ENCODE data around the gene CHKA. TPM values are rescaled to one million over a fixed set of nuclear protein-coding genes. Genes with fewer than 3 reads are reported as not detected.

CHKA gene
- total RNA-seq, 4 donors from 2014 or later: 86.8 to 106 (median 93.1) TPM

DNA sequence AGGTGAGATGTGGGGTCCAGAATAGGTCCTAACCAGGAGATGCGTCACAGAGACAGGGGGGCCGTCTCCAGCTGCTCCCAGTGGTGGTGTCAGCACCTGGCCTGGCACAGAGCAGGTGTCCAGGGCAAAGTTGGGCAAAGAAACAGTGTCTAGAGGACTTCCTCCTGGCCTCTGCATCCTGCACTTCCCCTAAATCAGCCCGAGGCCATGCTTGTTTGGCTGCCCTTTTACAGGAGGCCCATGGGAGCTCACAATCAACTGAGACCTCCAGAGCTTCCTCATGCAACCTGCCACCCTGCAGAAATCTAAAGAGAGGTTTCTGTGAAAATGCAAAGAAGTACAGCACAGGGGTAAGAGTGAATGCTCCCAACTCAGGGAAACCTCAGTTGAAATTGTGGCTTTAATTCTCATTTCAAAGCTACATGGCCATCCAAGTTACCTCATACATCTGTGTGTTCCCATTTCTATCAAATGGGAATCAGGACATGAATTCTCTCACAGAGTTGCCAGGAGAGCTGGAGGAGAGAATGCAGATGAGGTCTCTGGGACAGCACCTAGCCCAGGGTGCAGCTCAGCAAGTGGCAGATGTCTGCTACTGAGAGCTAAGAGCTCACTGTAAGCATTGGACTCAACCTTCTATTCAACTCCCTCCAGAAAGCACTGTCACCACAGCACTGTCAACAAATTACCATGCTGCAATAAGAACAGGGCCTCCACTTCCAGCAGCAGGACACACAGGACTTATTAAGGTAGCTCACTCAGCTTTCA, 49.7 kb downstream of the CHKA start:
- Histone ChIP-seq H3K27ac (no peak overlapping the region), H3K4me3 (replicated peaks in 1 of 3) (no peak overlapping the region), H3K36me3 (peaks cover 34 to 49% of the 10 kb centered on the region in 2 donors), H3K27me3 (no peaks in the 10 kb centered on the region), H3K9me3 (no peaks in the 10 kb centered on the region), H3K4me1 (no peaks in the 10 kb centered on the region)
- TF ChIP-seq, protein P1, sequence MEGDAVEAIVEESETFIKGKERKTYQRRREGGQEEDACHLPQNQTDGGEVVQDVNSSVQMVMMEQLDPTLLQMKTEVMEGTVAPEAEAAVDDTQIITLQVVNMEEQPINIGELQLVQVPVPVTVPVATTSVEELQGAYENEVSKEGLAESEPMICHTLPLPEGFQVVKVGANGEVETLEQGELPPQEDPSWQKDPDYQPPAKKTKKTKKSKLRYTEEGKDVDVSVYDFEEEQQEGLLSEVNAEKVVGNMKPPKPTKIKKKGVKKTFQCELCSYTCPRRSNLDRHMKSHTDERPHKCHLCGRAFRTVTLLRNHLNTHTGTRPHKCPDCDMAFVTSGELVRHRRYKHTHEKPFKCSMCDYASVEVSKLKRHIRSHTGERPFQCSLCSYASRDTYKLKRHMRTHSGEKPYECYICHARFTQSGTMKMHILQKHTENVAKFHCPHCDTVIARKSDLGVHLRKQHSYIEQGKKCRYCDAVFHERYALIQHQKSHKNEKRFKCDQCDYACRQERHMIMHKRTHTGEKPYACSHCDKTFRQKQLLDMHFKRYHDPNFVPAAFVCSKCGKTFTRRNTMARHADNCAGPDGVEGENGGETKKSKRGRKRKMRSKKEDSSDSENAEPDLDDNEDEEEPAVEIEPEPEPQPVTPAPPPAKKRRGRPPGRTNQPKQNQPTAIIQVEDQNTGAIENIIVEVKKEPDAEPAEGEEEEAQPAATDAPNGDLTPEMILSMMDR (IDR thresholded peaks at IDR 0.05): no peak
- no peak for TF ChIP-seq POLR2A (IDR thresholded peaks at IDR 0.05)
- WGBS, 2 donors: 73 to 94% methylated on average over 3 of the region's 3 CpGs
- DNase-seq: no peak
- intact Hi-C loops (cut with DNase I): no loop called here

DNA sequence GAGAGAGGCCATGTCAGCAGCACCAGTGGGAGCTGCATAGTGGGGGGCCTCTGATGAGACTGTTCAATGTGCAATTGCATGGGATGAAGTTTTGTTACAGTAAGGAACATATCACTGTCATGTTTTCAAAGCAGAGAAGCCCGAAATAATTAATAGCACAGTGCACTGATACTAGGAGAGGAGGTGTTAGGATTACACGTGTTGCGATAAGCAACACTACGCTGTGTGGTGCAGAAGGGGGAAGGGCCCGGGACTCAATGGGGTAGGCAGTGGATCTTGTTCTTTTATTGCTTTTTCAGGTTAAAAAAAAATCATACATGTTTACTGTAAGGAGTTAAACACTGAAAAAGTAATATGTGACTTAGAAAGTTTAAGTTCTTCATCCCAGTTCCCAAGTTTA, 53.2 kb downstream of the CHKA start:
- intact Hi-C loops (cut with DNase I): no loop called here

DNA sequence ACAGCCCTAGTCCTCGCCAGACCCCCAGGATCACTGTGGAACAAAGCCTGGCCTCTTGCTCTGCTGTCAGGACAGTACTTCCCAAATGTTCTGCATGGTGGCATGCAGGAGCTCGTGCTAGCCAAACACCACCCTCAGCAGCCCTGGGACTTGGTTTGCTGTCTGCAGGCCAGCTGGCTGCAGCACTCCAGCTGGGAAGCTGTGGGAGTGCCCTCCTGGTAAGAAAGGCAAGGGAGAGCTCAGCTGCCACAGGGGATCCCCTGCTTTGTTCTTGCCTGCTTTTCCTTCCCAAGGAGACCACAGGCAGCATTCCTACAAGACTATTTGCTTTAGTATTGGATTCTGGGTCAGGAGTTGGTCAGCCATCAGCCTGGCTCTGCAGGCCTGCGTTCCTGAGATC, 54.4 kb downstream of the CHKA start:
- Histone ChIP-seq H3K4me1 (no peaks in the 10 kb centered on the region), H3K9me3 (no peaks in the 10 kb centered on the region), H3K4me3 (replicated peaks in 1 of 3) (no peak overlapping the region), H3K27ac (no peak overlapping the region), H3K27me3 (no peaks in the 10 kb centered on the region), H3K36me3 (peaks cover 69 to 80% of the 10 kb centered on the region in 2 donors)
- DNase-seq: no peak
- no peak for TF ChIP-seq POLR2A (IDR thresholded peaks at IDR 0.05)
- TF ChIP-seq, protein P1 (IDR thresholded peaks at IDR 0.05): no peak
- intact Hi-C loops (cut with DNase I): no loop called here
- 87 to 100% methylated on average over 1 to 3 of the region's 3 CpGs for WGBS, 2 donors

More for the DNA sequence above, 53.2 kb downstream of the CHKA start:
- no peak overlapping the region for H3K4me3 ChIP-seq (replicated peaks in 1 of 3)
- DNase-seq: no peak
- no peak overlapping the region for H3K27ac ChIP-seq
- H3K4me1 ChIP-seq: no peaks in the 10 kb centered on the region
- TF ChIP-seq, protein P1 (IDR thresholded peaks at IDR 0.05): no peak
- TF ChIP-seq POLR2A (IDR thresholded peaks at IDR 0.05): no peak
- WGBS, 2 donors: 95 to 96% methylated on average over 5 of the region's 5 CpGs
- no peaks in the 10 kb centered on the region for H3K9me3 ChIP-seq
- H3K36me3 ChIP-seq: peaks cover 59 to 82% of the 10 kb centered on the region in 2 donors
- no peaks in the 10 kb centered on the region for H3K27me3 ChIP-seq

DNA sequence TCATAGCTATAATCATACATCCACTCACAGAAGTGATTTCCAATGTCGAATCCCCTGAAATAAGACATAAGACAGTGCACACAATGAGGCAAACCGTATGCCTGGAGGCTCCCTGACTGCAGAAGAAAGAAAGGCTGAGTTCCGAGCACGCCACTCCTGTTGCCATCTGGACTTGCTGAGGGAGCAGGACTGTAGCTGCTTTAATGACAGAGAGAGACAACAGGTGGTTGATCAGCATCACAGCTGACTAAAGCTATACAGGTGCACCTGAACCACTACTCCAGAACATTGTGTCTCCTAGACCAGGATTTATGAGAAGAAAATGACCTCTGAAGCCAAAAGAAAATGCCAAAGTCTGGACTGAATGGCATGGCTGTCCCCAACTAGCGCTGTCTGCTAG, 55.3 kb downstream of the CHKA start:
- no peaks in the 10 kb centered on the region for H3K9me3 ChIP-seq
- no peak for DNase-seq

DNA sequence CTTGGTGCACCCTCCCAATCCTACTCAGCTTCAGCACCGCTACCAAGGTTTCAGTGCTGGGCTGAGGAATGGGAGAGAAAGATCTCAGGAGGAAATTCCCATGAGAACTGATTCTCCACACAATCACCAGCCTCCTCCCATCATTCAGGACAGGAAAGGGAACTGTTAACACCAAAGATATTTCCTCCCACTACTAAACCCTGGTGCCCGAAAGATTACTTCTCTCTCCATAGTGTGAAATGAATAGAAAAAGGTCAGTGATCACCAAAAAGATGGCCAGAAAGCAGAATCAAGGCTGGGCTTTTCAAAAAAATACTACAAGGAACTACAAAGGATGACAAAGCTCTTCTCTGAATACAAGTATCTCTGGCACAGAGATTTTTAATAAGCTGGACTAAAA, 56.3 kb downstream of the CHKA start:
- Histone ChIP-seq H3K27me3 (no peaks in the 10 kb centered on the region), H3K9me3 (no peaks in the 10 kb centered on the region), H3K36me3 (peaks cover 69 to 79% of the 10 kb centered on the region in 2 donors), H3K4me1 (no peaks in the 10 kb centered on the region), H3K27ac (no peak overlapping the region), H3K4me3 (replicated peaks in 1 of 3) (no peak overlapping the region)
- DNase-seq: no peak
- no peak for TF ChIP-seq POLR2A (IDR thresholded peaks at IDR 0.05)
- TF ChIP-seq, protein P1 (IDR thresholded peaks at IDR 0.05): no peak
- 77 to 91% methylated on average over 2 of the region's 2 CpGs for WGBS, 2 donors
- intact Hi-C loops (cut with DNase I): no loop called here

More for the DNA sequence above, 55.3 kb downstream of the CHKA start:
- intact Hi-C loops (cut with DNase I): no loop called here
- H3K27me3 ChIP-seq: no peaks in the 10 kb centered on the region
- H3K36me3 ChIP-seq: peaks cover 76 to 82% of the 10 kb centered on the region in 2 donors
- TF ChIP-seq POLR2A (IDR thresholded peaks at IDR 0.05): no peak
- TF ChIP-seq, protein P1 (IDR thresholded peaks at IDR 0.05): no peak
- WGBS, 2 donors: 92 to 94% methylated on average over 5 of the region's 5 CpGs
- no peak overlapping the region for H3K4me3 ChIP-seq (replicated peaks in 1 of 3)
- H3K27ac ChIP-seq: no peak overlapping the region
- H3K4me1 ChIP-seq: no peaks in the 10 kb centered on the region

Measured in thyroid gland (tissue), 4 donors.